ENCODE results near the gene SLC9A4. TPM values are rescaled to one million over a fixed set of nuclear protein-coding genes. Genes with fewer than 3 reads are reported as not detected.

SLC9A4 gene
- total and polyA plus RNA-seq, 2 donors (not counting 1 experiment from before 2014, with no cell fraction given) = not detected

GRCh38 chr2:102463160-102463559 lies 9.9 kb upstream of the SLC9A4 start:
- Histone ChIP-seq H2AFZ (ENCODE audit: low read length) (no peak overlapping the region), H3K9me3 (ENCODE audit: control insufficient read depth, insufficient read depth, low read depth, low read length) (no peaks in the 10 kb centered on the region), H3K27me3 (ENCODE audit: control insufficient read depth, insufficient read depth, low read length) (no peaks in the 10 kb centered on the region), H3K4me3 (replicated peaks in 1 of 4; ENCODE audit: control extremely low read depth in 1 of 4, insufficient read depth in 1 of 4, low read depth in 3 of 4, low read length in 4 of 4) (no peak overlapping the region), H3K4me2 (ENCODE audit: extremely low read depth, insufficient read depth, low read length) (no peak overlapping the region), H3K36me3 (ENCODE audit: control insufficient read depth, insufficient read depth, low read length) (no peaks in the 10 kb centered on the region), H3K27ac (ENCODE audit: insufficient read depth, low read length) (no peak overlapping the region), H3K9ac (ENCODE audit: insufficient read depth, low read length) (no peak overlapping the region), H3K79me2 (ENCODE audit: control insufficient read depth, insufficient read depth, low read length) (no peaks in the 10 kb centered on the region), H4K20me1 (ENCODE audit: control insufficient read depth, extremely low read depth, insufficient read depth, low read length) (no peaks in the 10 kb centered on the region), H3K4me1 (ENCODE audit: control insufficient read depth, extremely low read depth, insufficient read depth, low read length) (no peaks in the 10 kb centered on the region)
- TF ChIP-seq, protein P1, sequence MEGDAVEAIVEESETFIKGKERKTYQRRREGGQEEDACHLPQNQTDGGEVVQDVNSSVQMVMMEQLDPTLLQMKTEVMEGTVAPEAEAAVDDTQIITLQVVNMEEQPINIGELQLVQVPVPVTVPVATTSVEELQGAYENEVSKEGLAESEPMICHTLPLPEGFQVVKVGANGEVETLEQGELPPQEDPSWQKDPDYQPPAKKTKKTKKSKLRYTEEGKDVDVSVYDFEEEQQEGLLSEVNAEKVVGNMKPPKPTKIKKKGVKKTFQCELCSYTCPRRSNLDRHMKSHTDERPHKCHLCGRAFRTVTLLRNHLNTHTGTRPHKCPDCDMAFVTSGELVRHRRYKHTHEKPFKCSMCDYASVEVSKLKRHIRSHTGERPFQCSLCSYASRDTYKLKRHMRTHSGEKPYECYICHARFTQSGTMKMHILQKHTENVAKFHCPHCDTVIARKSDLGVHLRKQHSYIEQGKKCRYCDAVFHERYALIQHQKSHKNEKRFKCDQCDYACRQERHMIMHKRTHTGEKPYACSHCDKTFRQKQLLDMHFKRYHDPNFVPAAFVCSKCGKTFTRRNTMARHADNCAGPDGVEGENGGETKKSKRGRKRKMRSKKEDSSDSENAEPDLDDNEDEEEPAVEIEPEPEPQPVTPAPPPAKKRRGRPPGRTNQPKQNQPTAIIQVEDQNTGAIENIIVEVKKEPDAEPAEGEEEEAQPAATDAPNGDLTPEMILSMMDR (conservative IDR thresholded peaks at IDR 0.05 in 1 of 2, IDR thresholded peaks at IDR 0.05 in 1 of 2; ENCODE audit: low read depth in 1 of 2, low read length in 2 of 2) = no peak
- no peak for TF ChIP-seq EZH2 (IDR thresholded peaks at IDR 0.05; ENCODE audit: low read length, missing control alignments)
- DNase-seq (ENCODE audit: low read depth in 2 of 2) = no peak

GRCh38 chr2:102470168-102470567 lies 2.9 kb upstream of the SLC9A4 start:
- Histone ChIP-seq H3K9ac (ENCODE audit: insufficient read depth, low read length) (no peak overlapping the region), H3K9me3 (ENCODE audit: control insufficient read depth, insufficient read depth, low read depth, low read length) (no peaks in the 10 kb centered on the region), H3K27me3 (ENCODE audit: control insufficient read depth, insufficient read depth, low read length) (no peaks in the 10 kb centered on the region), H3K27ac (ENCODE audit: insufficient read depth, low read length) (no peak overlapping the region), H2AFZ (ENCODE audit: low read length) (no peak overlapping the region), H3K4me2 (ENCODE audit: extremely low read depth, insufficient read depth, low read length) (no peak overlapping the region), H3K4me3 (replicated peaks in 1 of 4; ENCODE audit: control extremely low read depth in 1 of 4, insufficient read depth in 1 of 4, low read depth in 3 of 4, low read length in 4 of 4) (no peak overlapping the region), H3K4me1 (ENCODE audit: control insufficient read depth, extremely low read depth, insufficient read depth, low read length) (no peaks in the 10 kb centered on the region), H4K20me1 (ENCODE audit: control insufficient read depth, extremely low read depth, insufficient read depth, low read length) (no peaks in the 10 kb centered on the region), H3K79me2 (ENCODE audit: control insufficient read depth, insufficient read depth, low read length) (no peaks in the 10 kb centered on the region), H3K36me3 (ENCODE audit: control insufficient read depth, insufficient read depth, low read length) (no peaks in the 10 kb centered on the region)
- no peak for TF ChIP-seq EZH2 (IDR thresholded peaks at IDR 0.05; ENCODE audit: low read length, missing control alignments)
- TF ChIP-seq, protein P1 (conservative IDR thresholded peaks at IDR 0.05 in 1 of 2, IDR thresholded peaks at IDR 0.05 in 1 of 2; ENCODE audit: low read depth in 1 of 2, low read length in 2 of 2) = no peak
- no peak for DNase-seq (ENCODE audit: low read depth in 2 of 2)

DNA sequence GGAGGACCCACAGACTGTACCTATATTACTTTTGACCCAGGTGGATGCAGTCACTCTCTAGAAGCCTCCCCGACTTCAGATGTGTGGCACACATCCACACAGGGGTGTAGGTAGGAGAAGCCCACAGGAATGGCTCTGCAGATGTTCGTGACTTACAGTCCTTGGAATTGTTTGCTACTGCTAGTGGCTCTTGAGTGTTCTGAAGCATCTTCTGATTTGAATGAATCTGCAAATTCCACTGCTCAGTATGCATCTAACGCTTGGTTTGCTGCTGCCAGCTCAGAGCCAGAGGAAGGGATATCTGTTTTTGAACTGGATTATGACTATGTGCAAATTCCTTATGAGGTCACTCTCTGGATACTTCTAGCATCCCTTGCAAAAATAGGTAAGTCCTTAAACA lies 605 bp downstream of the SLC9A4 start:
- Histone ChIP-seq H3K79me2 (ENCODE audit: control insufficient read depth, insufficient read depth, low read length) (no peaks in the 10 kb centered on the region), H3K4me2 (ENCODE audit: extremely low read depth, insufficient read depth, low read length) (no peak overlapping the region), H3K27me3 (ENCODE audit: control insufficient read depth, insufficient read depth, low read length) (peaks cover 2% of the 10 kb centered on the region), H2AFZ (ENCODE audit: low read length) (no peak overlapping the region), H3K9me3 (ENCODE audit: control insufficient read depth, insufficient read depth, low read depth, low read length) (no peaks in the 10 kb centered on the region), H3K27ac (ENCODE audit: insufficient read depth, low read length) (no peak overlapping the region), H3K36me3 (ENCODE audit: control insufficient read depth, insufficient read depth, low read length) (no peaks in the 10 kb centered on the region), H3K4me3 (replicated peaks in 1 of 4; ENCODE audit: control extremely low read depth in 1 of 4, insufficient read depth in 1 of 4, low read depth in 3 of 4, low read length in 4 of 4) (no peak overlapping the region), H3K4me1 (ENCODE audit: control insufficient read depth, extremely low read depth, insufficient read depth, low read length) (no peaks in the 10 kb centered on the region), H3K9ac (ENCODE audit: insufficient read depth, low read length) (no peak overlapping the region), H4K20me1 (ENCODE audit: control insufficient read depth, extremely low read depth, insufficient read depth, low read length) (no peaks in the 10 kb centered on the region)
- TF ChIP-seq, protein P1 (conservative IDR thresholded peaks at IDR 0.05 in 1 of 2, IDR thresholded peaks at IDR 0.05 in 1 of 2; ENCODE audit: low read depth in 1 of 2, low read length in 2 of 2) = no peak
- no peak for TF ChIP-seq EZH2 (IDR thresholded peaks at IDR 0.05; ENCODE audit: low read length, missing control alignments)
- DNase-seq (ENCODE audit: low read depth in 2 of 2) = no peak

All from fibroblast of lung (primary cell).